SK-N-SH (cell line): ENCODE results near the gene GPRC5B. TPM values are rescaled to one million over a fixed set of nuclear protein-coding genes. Genes with fewer than 3 reads are reported as not detected.

Source experiments
- CTCF ChIA-PET: fragments of 300-600, 350-600 bp; formaldehyde crosslinking; extraction: SDS; loops from one replicate; lab custom pipeline; 2021; lab: Yijun Ruan, JAX
- POLR2A ChIA-PET: fragments of 350-600 bp; sonication (Branson Sonifier 250); formaldehyde crosslinking; extraction: SDS; loops from one replicate; lab custom pipeline; 2020; ENCODE audit warnings: antibody characterized with exemption, inconsistent platforms; lab: Yijun Ruan, JAX
- DNase-seq: peaks from one replicate; pipeline ENCODE4 v3.0.0; 2012
- H2AFZ ChIP-seq: fragments of 200-600 bp; sonication (generic); 2 replicates; pipeline ENCODE4 v1.8.1; 2016; ENCODE audit warnings: antibody characterized with exemption, mild to moderate bottlenecking, low read depth
- H3F3A ChIP-seq: fragments of 200-600 bp; sonication (generic); replicated peaks from 2 replicates; pipeline ENCODE3; 2016; ENCODE audit warnings: antibody characterized with exemption, mild to moderate bottlenecking; ENCODE audit not compliant: insufficient read depth
- H3K27ac ChIP-seq, 2 experiments: fragments of 200-500 bp in 1 of 2; fragments of 200-600 bp in 1 of 2; sonication (Bioruptor generic) in 1 of 2; sonication (generic), shearing (Covaris generic) in 1 of 2; 2 replicates each; pipeline versions ENCODE4 v1.5.1 to v1.6.1; 2014 to 2016; ENCODE audit warnings: low read depth in 2 of 2, inconsistent platforms in 1 of 2, low read length in 1 of 2, mild to moderate bottlenecking in 1 of 2, mixed read lengths in 1 of 2
- H3K27me3 ChIP-seq: fragments of 200-600 bp; sonication (generic), shearing (Covaris generic); 2 replicates; pipeline ENCODE4 v1.6.1; 2016; ENCODE audit warnings: mixed run types; ENCODE audit not compliant: insufficient read depth
- H3K36me3 ChIP-seq, 2 experiments: fragments of 200-500 bp in 1 of 2; fragments of 200-600 bp in 1 of 2; sonication (Bioruptor generic) in 1 of 2; sonication (generic) in 1 of 2; replicated peaks in 1 of 2; 2 replicates each; pipeline versions ENCODE3 to v1.5.1; 2014 to 2016; ENCODE audit warnings: low read length in 1 of 2, mild to moderate bottlenecking in 1 of 2; ENCODE audit not compliant: insufficient read depth in 2 of 2, control insufficient read depth in 1 of 2
- H3K4me1 ChIP-seq, 2 experiments: fragments of 200-500 bp in 1 of 2; fragments of 200-600 bp in 1 of 2; sonication (Bioruptor generic) in 1 of 2; sonication (generic), shearing (Covaris generic) in 1 of 2; 2 replicates each; pipeline versions ENCODE4 v1.5.1 to v1.6.1; 2014 to 2016; ENCODE audit warnings: low read depth in 1 of 2, low read length in 1 of 2, mixed run types in 1 of 2; ENCODE audit not compliant: insufficient read depth in 2 of 2, control insufficient read depth in 1 of 2
- H3K4me2 ChIP-seq: fragments of 200-600 bp; sonication (generic), shearing (Covaris generic); 2 replicates; pipeline ENCODE4 v1.6.1; 2017; ENCODE audit warnings: mixed run types
- H3K4me3 ChIP-seq, 2 experiments: fragments of 200-500 bp in 1 of 2; fragments of 200-600 bp in 1 of 2; sonication (Bioruptor generic) in 1 of 2; sonication (generic), shearing (Covaris generic) in 1 of 2; 2 replicates each; pipeline versions ENCODE4 v1.5.1 to v1.8.1; 2014 to 2016; ENCODE audit warnings: low read depth in 2 of 2, inconsistent platforms in 1 of 2, low read length in 1 of 2, mild to moderate bottlenecking in 1 of 2, mixed read lengths in 1 of 2, moderate library complexity in 1 of 2
- H3K79me2 ChIP-seq: fragments of 200-600 bp; sonication (generic); 2 replicates; pipeline ENCODE4 v1.8.1; 2017; ENCODE audit warnings: mild to moderate bottlenecking; ENCODE audit not compliant: insufficient read depth
- H3K9ac ChIP-seq: fragments of 200-600 bp; sonication (generic); 2 replicates; pipeline ENCODE4 v1.6.1; 2017; ENCODE audit warnings: mixed run types
- H3K9me2 ChIP-seq: fragments of 200-600 bp; sonication (generic); 2 replicates; pipeline ENCODE4 v1.6.1; 2017; ENCODE audit warnings: mixed run types
- H3K9me3 ChIP-seq: fragments of 200-600 bp; sonication (generic); 2 replicates; pipeline ENCODE4 v1.6.1; 2017; ENCODE audit warnings: mixed run types, mild to moderate bottlenecking, moderate library complexity
- H4K20me1 ChIP-seq: fragments of 200-600 bp; sonication (generic); 2 replicates; pipeline ENCODE4 v1.6.1; 2017; ENCODE audit warnings: mild to moderate bottlenecking, mixed run types; ENCODE audit not compliant: insufficient read depth
- CHD2 ChIP-seq: fragments of 150-350 bp; IDR thresholded peaks from 2 replicates; pipeline ENCODE4 v1.6.1; 2018; ENCODE audit warnings: low read length; ENCODE audit not compliant: partially characterized antibody
- EP300 ChIP-seq, 2 experiments: IDR thresholded peaks; 2 replicates each; pipeline versions ENCODE4 v1.4.0 to v1.6.1; 2012; ENCODE audit warnings: borderline replicate concordance in 1 of 2, low read depth in 1 of 2, low read length in 1 of 2
- FOSL2 ChIP-seq: IDR thresholded peaks from 2 replicates; pipeline ENCODE4 v1.4.0; 2012; ENCODE audit warnings: low read depth, mild to moderate bottlenecking, moderate library complexity, borderline replicate concordance
- GABPA ChIP-seq: IDR thresholded peaks from 2 replicates; pipeline ENCODE4 v1.4.0; 2012; ENCODE audit warnings: low read depth, mild to moderate bottlenecking
- MAX ChIP-seq: IDR thresholded peaks from 2 replicates; pipeline ENCODE4 v1.4.0; 2012; ENCODE audit warnings: low read depth
- MEF2A ChIP-seq: IDR thresholded peaks from 2 replicates; pipeline ENCODE4 v1.4.0; 2012; ENCODE audit warnings: low read depth, borderline replicate concordance
- NFIC ChIP-seq: IDR thresholded peaks from 2 replicates; pipeline ENCODE4 v1.4.0; 2012; ENCODE audit warnings: borderline replicate concordance
- NRF1 ChIP-seq: IDR thresholded peaks from 2 replicates; pipeline ENCODE4 v1.6.1; 2012; ENCODE audit warnings: low read depth, mild to moderate bottlenecking, low read length
- PBX3 ChIP-seq: IDR thresholded peaks from 2 replicates; pipeline ENCODE4; 2012
- RFX5 ChIP-seq: IDR thresholded peaks from 2 replicates; pipeline ENCODE4 v1.6.1; 2012; ENCODE audit warnings: mild to moderate bottlenecking, improper control_type of control experiment, low read length
- SMC3 ChIP-seq: IDR thresholded peaks from 2 replicates; pipeline ENCODE4 v1.6.1; 2012; ENCODE audit warnings: low read depth, low read length, improper control_type of control experiment
- TCF12 ChIP-seq: IDR thresholded peaks from 2 replicates; pipeline ENCODE4 v1.4.0; 2012
- WGBS: methylation state at CpG from one replicate; pipeline ENCODE4 v1.1.6; 2017; ENCODE audit warnings: low lambda C conversion rate; 5-methylcytosine and 5-hydroxymethylcytosine counted together
- polyA plus RNA-seq, 3 experiments: library from polyadenylated mRNA; depleted of rRNA; stranded (reverse); fragments of >200 nt; gene quantifications; 2 replicates each; pipeline ENCODE4 v1.2.3, GENCODE V29; 2012

The GPRC5B gene
- polyA plus RNA-seq, 1 of the 3 experiments (the other 2 are of a cell fraction) = 1.1 TPM

GRCh38 chr16:19846436-19846835, 38.2 kb downstream of the GPRC5B start:
- Histone ChIP-seq H3F3A (peaks cover 12% of the 10 kb centered on the region), H2AFZ (no peak overlapping the region), H3K4me3 (no peak overlapping the region), H3K27ac (no peak overlapping the region), H3K9ac (no peak overlapping the region), H3K36me3 (no peaks in the 10 kb centered on the region), H3K9me2 (no peaks in the 10 kb centered on the region), H3K4me2 (no peak overlapping the region), H3K9me3 (no peaks in the 10 kb centered on the region), H3K4me1 (no peaks in the 10 kb centered on the region), H3K79me2 (no peaks in the 10 kb centered on the region), H3K27me3 (no peaks in the 10 kb centered on the region), H4K20me1 (no peaks in the 10 kb centered on the region)
- DNase-seq = no peak
- ChIA-PET CTCF (no interaction called here), POLR2A (no interaction called here)
- TF ChIP-seq CHD2 = no peak
- TF ChIP-seq NRF1 = no peak
- no peak for TF ChIP-seq GABPA
- no peak for TF ChIP-seq EP300 (IDR thresholded peaks at IDR 0.05; ENCODE audit: borderline replicate concordance in 1 of 2, low read depth in 1 of 2, low read length in 1 of 2)
- no peak for TF ChIP-seq MEF2A
- no peak for TF ChIP-seq NFIC
- no peak for TF ChIP-seq RFX5
- 92% methylated on average over 5 of the region's 5 CpGs for WGBS

GRCh38 chr16:19844945-19845641, 39.6 kb downstream of the GPRC5B start:
- H3K27ac ChIP-seq = peak overlapping the region in 1 of 2 experiments; percentile 48; a peak in 1 of 4 replicates
- WGBS = 70% methylated on average over 11 of the region's 11 CpGs
- H2AFZ ChIP-seq = no peak overlapping the region
- no peak overlapping the region for H3K9ac ChIP-seq
- H3K27me3 ChIP-seq = no peaks in the 10 kb centered on the region
- no peak overlapping the region for H3K4me2 ChIP-seq
- peak; percentile 30; the same call in 1 of the 2 replicates for TF ChIP-seq FOSL2
- TF ChIP-seq PBX3 = peak; percentile 41; the same call in 1 of the 2 replicates
- TF ChIP-seq TCF12 = peak; percentile 68
- TF ChIP-seq MAX = peak; percentile 19; the same call in 1 of the 2 replicates
- no peak for TF ChIP-seq EP300 (IDR thresholded peaks at IDR 0.05; ENCODE audit: borderline replicate concordance in 1 of 2, low read depth in 1 of 2, low read length in 1 of 2)
- TF ChIP-seq SMC3 = no peak
- TF ChIP-seq NFIC = 0 out of 2 replicates have a peak, but pooled peaks have one; percentile 10
- H3K36me3 ChIP-seq = no peaks in the 10 kb centered on the region
- H3K4me3 ChIP-seq = no peak overlapping the region
- H3K4me1 ChIP-seq = no peaks in the 10 kb centered on the region
- no peak for DNase-seq
- ChIA-PET CTCF (no interaction called here), POLR2A (no interaction called here)
- no peaks in the 10 kb centered on the region for H4K20me1 ChIP-seq
- no peaks in the 10 kb centered on the region for H3K9me3 ChIP-seq
- no peaks in the 10 kb centered on the region for H3K79me2 ChIP-seq
- H3F3A ChIP-seq = peaks cover 12% of the 10 kb centered on the region
- H3K9me2 ChIP-seq = no peaks in the 10 kb centered on the region
